Loucy (cell line): Measurements from ENCODE around the gene ERCC6L2.

Experiments
- H2AFZ ChIP-seq: fragments of 200-600 bp; sonication (generic); 2 replicates; pipeline ENCODE4 v1.6.0; 2016; ENCODE audit warnings: antibody characterized with exemption, mild to moderate bottlenecking, low read length, moderate library complexity
- H3F3A ChIP-seq: fragments of 200-600 bp; 2 replicates; pipeline ENCODE4 v1.6.0; 2016; ENCODE audit warnings: antibody characterized with exemption, low read depth, mild to moderate bottlenecking
- H3K27me3 ChIP-seq: fragments of 200-600 bp; sonication (generic); 2 replicates; pipeline ENCODE4 v1.6.1; 2014; ENCODE audit warnings: low read length, mild to moderate bottlenecking; ENCODE audit not compliant: insufficient read depth, poor library complexity, severe bottlenecking
- H3K36me3 ChIP-seq: fragments of 200-600 bp; sonication (generic); 2 replicates; pipeline ENCODE4 v1.6.1; 2016; ENCODE audit warnings: low read length; ENCODE audit not compliant: insufficient read depth
- H3K4me1 ChIP-seq: fragments of 200-600 bp; sonication (generic); 2 replicates; pipeline ENCODE4 v1.5.1; 2014; ENCODE audit warnings: low read length, mild to moderate bottlenecking; ENCODE audit not compliant: insufficient read depth, poor library complexity, severe bottlenecking
- H3K4me2 ChIP-seq: fragments of 200-600 bp; sonication (generic); 2 replicates; pipeline ENCODE4 v1.6.0; 2014; ENCODE audit warnings: antibody characterized with exemption, low read length, low read depth, mild to moderate bottlenecking; ENCODE audit not compliant: poor library complexity, severe bottlenecking
- H3K4me3 ChIP-seq: fragments of 200-600 bp; sonication (generic); 2 replicates; pipeline ENCODE4 v1.5.1; 2014; ENCODE audit warnings: low read length, mild to moderate bottlenecking, mixed read lengths; ENCODE audit not compliant: poor library complexity, severe bottlenecking
- H3K79me2 ChIP-seq: fragments of 200-600 bp; sonication (generic); 2 replicates; pipeline ENCODE4 v1.6.1; 2014; ENCODE audit warnings: low read length; ENCODE audit not compliant: insufficient read depth
- H3K9ac ChIP-seq: fragments of 200-600 bp; sonication (generic); 2 replicates; pipeline ENCODE4 v1.6.0; 2014; ENCODE audit warnings: mild to moderate bottlenecking, low read depth, low read length, moderate library complexity; ENCODE audit not compliant: poor library complexity, severe bottlenecking
- H3K9me2 ChIP-seq: fragments of 200-600 bp; sonication (generic); replicated peaks from 2 replicates; pipeline ENCODE4 v1.6.1; 2016; ENCODE audit warnings: low read depth, low read length, mixed read lengths
- H3K9me3 ChIP-seq: fragments of 200-600 bp; sonication (generic); 2 replicates; pipeline ENCODE4 v1.6.1; 2014; ENCODE audit warnings: mild to moderate bottlenecking, antibody characterized with exemption, low read length, low read depth; ENCODE audit not compliant: insufficient read depth
- H4K20me1 ChIP-seq: fragments of 200-600 bp; sonication (generic); 2 replicates; pipeline ENCODE4 v1.6.0; 2014; ENCODE audit warnings: antibody characterized with exemption, low read length, mild to moderate bottlenecking; ENCODE audit not compliant: insufficient read depth, poor library complexity, severe bottlenecking
- CTCF ChIP-seq: fragments of 200-600 bp; sonication (generic); conservative IDR thresholded peaks from 2 replicates; pipeline ENCODE4 v1.5.1; 2014; ENCODE audit warnings: mild to moderate bottlenecking, antibody characterized with exemption, low read length
- EZH2phosphoT487 ChIP-seq: fragments of 200-600 bp; IDR thresholded peaks from 2 replicates; pipeline ENCODE4 v1.6.1; 2018; ENCODE audit warnings: antibody characterized with exemption, mild to moderate bottlenecking, moderate library complexity, borderline replicate concordance

ERCC6L2 gene

GRCh38 chr9:95991326-95991725 is 115.8 kb downstream of the ERCC6L2 start:
- H3K27me3 ChIP-seq, result no peaks in the 10 kb centered on the region
- H3K4me1 ChIP-seq, result no peaks in the 10 kb centered on the region
- TF ChIP-seq CTCF (no peak), EZH2phosphoT487 (no peak)
- H3K4me3 ChIP-seq, result no peak overlapping the region
- no peaks in the 10 kb centered on the region for H4K20me1 ChIP-seq
- H3F3A ChIP-seq, result no peaks in the 10 kb centered on the region
- no peak overlapping the region for H3K4me2 ChIP-seq
- H3K36me3 ChIP-seq, result peaks cover 5% of the 10 kb centered on the region; the same call in 1 of the 2 replicates
- H2AFZ ChIP-seq, result no peak overlapping the region
- H3K9ac ChIP-seq, result no peak overlapping the region
- no peaks in the 10 kb centered on the region for H3K79me2 ChIP-seq
- H3K9me3 ChIP-seq, result no peaks in the 10 kb centered on the region; the same call in 1 of the 2 replicates
- H3K9me2 ChIP-seq, result no peaks in the 10 kb centered on the region

- TF ChIP-seq CTCF, result no peak
- no peak for TF ChIP-seq EZH2phosphoT487
- no peaks in the 10 kb centered on the region for H3K27me3 ChIP-seq
- H3K9me3 ChIP-seq, result no peaks in the 10 kb centered on the region; the same call in 1 of the 2 replicates
- no peaks in the 10 kb centered on the region for H3K9me2 ChIP-seq
- no peak overlapping the region for H3K9ac ChIP-seq
- no peaks in the 10 kb centered on the region for H3K4me1 ChIP-seq
- no peak overlapping the region for H2AFZ ChIP-seq
- no peak overlapping the region for H3K4me3 ChIP-seq
- no peaks in the 10 kb centered on the region for H3F3A ChIP-seq
- peaks cover under 1% of the 10 kb centered on the region; the same call in 1 of the 2 replicates for H3K36me3 ChIP-seq
- no peak overlapping the region for H3K4me2 ChIP-seq
- H4K20me1 ChIP-seq, result no peaks in the 10 kb centered on the region
- H3K79me2 ChIP-seq, result no peaks in the 10 kb centered on the region
Observed at GRCh38 chr9:95992536-95992935, 117.0 kb downstream of the ERCC6L2 start.

- no peaks in the 10 kb centered on the region for H3K9me2 ChIP-seq
- no peaks in the 10 kb centered on the region for H3F3A ChIP-seq
- TF ChIP-seq EZH2phosphoT487, result no peak
- TF ChIP-seq CTCF, result no peak
- H3K36me3 ChIP-seq, result no peaks in the 10 kb centered on the region
- H3K9me3 ChIP-seq, result no peaks in the 10 kb centered on the region
- no peaks in the 10 kb centered on the region for H3K4me1 ChIP-seq
- no peaks in the 10 kb centered on the region for H4K20me1 ChIP-seq
- no peak overlapping the region for H3K9ac ChIP-seq
- H3K4me3 ChIP-seq, result no peak overlapping the region
- no peaks in the 10 kb centered on the region for H3K79me2 ChIP-seq
- H2AFZ ChIP-seq, result no peak overlapping the region
- H3K27me3 ChIP-seq, result no peaks in the 10 kb centered on the region
- H3K4me2 ChIP-seq, result no peak overlapping the region
Observed at GRCh38 chr9:95993337-95993736, 117.8 kb downstream of the ERCC6L2 start.
